NCI-H146 treated with DMSO at 0.1 percent for 48 hours (cell line): Measurements from ENCODE around the gene POLR2A.
"Not testable (repeated sequence)": the region's sequence is repeated elsewhere in the genome, so short reads cannot be mapped to it uniquely, and the experiment has no call there.

Experiments
- DNase-seq: peaks from one replicate; lab custom pipeline; 2025; ENCODE audit not compliant: unreplicated experiment; lab: John Stamatoyannopoulos, UW

POLR2A gene

DNA sequence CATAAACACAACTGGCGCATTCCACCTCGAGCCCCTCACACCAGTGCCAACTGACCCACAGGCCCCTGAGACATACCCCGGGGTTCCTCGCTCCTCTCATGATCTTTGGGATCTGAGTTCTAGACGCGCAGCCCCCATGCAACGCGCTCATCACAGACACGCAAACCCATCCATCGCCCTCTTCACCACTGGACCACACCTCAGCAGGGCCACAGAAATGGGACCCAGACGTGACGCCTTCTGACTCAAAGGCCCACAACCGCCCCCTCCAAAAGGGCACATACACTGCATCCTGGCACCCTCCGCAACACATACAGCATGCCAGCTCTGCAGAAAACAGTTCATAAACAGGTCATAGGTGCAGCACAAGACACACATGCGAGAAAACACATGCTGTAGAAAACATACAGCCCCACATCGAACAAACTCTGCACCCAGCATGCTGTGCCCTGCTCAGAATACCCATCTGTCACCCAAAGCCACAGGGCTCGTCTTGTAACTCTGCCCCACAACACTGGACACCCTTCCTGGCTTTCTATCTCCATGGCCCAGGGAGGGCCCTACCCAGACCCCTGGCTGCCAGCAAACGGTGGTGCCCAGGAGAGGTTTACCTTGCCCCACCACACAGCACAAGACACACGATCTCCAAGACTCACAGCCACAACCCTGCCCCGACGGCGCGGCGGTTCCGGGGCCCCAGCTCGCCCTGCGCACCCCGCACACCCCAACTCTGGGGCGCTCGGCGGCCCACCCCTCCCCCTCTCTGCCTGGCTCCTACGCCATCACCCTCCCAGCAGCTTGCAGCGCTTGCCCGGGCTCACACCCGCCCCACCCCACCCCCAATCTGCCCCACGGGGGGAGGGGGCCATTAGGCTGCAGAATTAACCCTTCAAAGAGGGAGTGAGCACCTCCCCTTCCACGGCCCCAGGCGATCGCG, 5.6 kb upstream of the POLR2A start:
- DNase-seq: no peak

- DNase-seq: no peak
Observed at GRCh38 chr17:7479213-7480088, 4.7 kb upstream of the POLR2A start, which contains the start of gene ZBTB4. Gene ZBTB4 (minus strand): TSS chr17:7479631. CDS start chr17:7466801, 12,830 bp downstream.

GRCh38 chr17:7480089-7480384, 4.1 kb upstream of the POLR2A start:
- no peak for DNase-seq

- not testable (repeated sequence) for DNase-seq
Observed at GRCh38 chr17:7481275-7481674, 2.9 kb upstream of the POLR2A start, which contains the start of gene SLC35G6. Gene SLC35G6 (plus strand): TSS chr17:7481446. CDS start chr17:7481517, 71 bp downstream.

GRCh38 chr17:7481842-7482741, 2.1 kb upstream of the POLR2A start:
- DNase-seq: not testable (repeated sequence)

DNA sequence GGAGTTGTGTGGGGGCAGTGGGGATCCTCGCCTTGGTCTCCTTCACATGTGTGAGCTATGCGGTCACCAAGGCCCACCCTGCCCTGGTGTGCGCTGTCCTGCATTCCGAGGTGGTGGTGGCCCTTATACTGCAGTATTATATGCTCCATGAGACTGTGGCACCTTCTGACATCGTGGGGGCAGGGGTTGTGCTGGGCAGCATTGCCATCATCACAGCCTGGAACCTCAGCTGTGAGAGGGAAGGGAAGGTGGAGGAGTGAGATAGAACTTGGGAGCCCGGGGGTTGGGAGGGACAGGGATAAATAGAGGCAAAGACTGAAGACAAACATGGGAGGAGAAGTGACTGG, 1.5 kb upstream of the POLR2A start:
- DNase-seq: not testable (repeated sequence)

DNA sequence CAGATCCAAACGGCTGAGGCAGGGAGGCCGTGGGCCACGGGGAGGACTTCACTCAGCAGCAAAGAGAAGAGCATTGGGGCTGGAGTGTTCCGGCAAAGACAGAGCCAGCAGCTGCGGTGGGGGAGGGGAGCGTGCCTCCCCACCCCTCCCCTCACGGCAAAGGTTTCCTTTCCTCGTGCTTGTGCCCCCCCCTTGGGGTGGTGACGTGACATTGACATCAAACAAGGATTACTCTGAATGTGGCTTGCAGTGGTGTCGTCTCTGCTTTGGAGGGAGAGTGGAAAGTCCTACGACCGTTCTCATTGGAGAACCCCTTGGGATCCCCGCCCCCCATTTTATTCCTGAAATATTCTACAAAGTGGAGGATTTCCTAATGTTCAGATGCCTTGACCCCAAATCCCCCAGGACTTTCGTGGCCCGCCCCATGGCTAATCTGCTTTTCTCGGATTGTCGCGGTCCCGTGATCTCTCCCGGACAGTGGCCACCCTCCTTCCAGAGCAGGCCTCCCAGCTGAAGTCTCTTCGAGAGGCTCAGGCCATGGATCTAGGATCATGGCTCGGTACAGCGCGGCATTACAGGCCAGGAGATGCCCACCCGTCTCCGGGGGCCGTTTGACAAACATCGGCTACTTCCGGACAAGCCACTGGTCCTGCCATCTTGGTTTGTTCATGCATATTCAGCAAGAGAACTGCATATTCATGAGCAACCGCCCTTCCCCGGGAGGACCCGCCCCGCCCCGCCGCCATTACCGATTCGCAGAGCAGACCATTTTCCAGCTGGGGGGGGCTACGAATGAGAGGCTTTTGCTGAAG, 705 bp upstream of the POLR2A start:
- peak; percentile 89 for DNase-seq

GRCh38 chr17:7484919-7485377, 782 bp downstream of the POLR2A start:
- DNase-seq: peak; percentile 15

DNA sequence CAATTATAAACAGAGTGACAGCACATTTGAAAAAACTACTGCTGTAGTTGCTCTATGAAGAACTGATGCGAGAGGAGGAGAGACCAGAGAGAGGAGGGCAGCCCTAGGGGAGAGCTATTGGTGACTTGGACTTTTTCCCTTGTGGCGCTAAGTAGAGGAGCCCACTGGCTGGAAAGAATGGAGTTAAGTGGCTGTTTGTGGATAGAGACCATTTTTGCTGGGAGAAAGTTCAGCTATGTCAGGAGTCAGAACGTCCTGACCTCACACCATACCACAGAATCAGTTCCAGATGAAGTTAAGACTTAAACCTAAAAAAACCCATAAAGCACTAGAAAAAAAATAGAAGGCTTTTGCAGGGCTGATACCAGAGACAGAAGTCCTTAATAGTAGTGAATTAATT, 2.0 kb downstream of the POLR2A start:
- no peak for DNase-seq

GRCh38 chr17:7490144-7490543, 6.0 kb downstream of the POLR2A start:
- no peak for DNase-seq

- DNase-seq: no peak
Observed at GRCh38 chr17:7491583-7491982, 7.4 kb downstream of the POLR2A start.

- no peak for DNase-seq
Observed at GRCh38 chr17:7493941-7494340, 9.8 kb downstream of the POLR2A start.

DNA sequence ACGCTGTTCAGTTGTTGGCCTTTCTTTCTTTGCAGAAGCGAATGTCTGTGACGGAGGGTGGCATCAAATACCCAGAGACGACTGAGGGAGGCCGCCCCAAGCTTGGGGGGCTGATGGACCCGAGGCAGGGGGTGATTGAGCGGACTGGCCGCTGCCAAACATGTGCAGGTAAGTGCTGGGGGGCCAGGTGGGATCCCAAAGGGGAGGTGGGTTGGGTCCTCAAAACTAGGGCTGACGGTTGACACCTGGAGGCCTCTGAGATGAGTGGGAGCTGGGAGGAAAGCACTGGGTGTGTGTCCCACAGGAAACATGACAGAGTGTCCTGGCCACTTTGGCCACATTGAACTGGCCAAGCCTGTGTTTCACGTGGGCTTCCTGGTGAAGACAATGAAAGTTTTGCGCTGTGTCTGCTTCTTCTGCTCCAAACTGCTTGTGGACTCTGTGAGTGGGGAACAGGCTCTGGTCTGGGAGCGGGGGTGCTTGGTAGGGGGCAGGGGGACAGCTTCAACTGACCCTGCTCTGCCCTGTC, 11.8 kb downstream of the POLR2A start:
- no peak for DNase-seq

DNA sequence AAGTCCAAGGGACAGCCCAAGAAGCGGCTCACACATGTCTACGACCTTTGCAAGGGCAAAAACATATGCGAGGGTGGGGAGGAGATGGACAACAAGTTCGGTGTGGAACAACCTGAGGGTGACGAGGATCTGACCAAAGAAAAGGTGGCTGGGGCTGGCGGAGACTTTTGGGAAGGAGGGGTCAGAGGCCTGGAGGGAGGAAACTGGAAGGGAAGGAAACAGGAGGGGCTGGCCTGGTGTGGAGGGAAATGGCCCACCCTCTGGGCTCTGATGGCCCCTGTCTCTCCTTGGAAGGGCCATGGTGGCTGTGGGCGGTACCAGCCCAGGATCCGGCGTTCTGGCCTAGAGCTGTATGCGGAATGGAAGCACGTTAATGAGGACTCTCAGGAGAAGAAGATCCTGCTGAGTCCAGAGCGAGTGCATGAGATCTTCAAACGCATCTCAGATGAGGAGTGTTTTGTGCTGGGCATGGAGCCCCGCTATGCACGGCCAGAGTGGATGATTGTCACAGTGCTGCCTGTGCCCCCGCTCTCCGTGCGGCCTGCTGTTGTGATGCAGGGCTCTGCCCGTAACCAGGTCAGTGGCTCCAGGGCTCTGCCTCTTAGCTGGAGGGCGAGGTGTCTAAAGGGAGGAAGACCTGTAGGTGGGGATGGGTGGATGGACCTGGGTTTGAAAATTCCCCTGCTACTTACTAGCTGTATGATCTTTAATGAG, 12.5 kb downstream of the POLR2A start:
- DNase-seq: no peak

DNA sequence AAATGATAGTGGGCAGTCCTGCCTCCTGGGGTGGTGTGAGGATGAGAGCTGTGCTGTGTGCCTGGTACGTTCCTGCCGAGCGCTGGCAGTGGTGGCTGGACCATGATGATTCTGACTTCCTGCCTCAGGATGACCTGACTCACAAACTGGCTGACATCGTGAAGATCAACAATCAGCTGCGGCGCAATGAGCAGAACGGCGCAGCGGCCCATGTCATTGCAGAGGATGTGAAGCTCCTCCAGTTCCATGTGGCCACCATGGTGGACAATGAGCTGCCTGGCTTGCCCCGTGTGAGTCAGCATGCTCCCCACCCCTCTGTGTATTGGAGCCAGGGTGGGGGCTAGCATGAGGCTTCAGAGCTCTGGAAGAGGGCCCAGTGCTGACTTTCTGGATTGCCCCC, 13.1 kb downstream of the POLR2A start:
- DNase-seq: no peak

GRCh38 chr17:7497636-7498035, 13.5 kb downstream of the POLR2A start:
- DNase-seq: no peak

DNA sequence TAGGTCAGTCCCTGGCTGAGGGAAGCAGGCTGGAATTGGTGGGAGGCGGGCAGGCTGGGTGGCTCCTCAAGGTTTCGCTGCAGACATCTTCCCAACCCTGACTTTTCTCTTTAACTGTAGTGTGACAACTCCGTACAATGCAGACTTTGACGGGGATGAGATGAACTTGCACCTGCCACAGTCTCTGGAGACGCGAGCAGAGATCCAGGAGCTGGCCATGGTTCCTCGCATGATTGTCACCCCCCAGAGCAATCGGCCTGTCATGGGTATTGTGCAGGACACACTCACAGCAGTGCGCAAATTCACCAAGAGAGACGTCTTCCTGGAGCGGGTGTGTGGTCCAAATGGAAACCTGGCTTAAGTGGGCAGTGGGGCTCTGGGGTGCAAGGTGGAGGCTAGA, 15.0 kb downstream of the POLR2A start:
- DNase-seq: no peak

DNA sequence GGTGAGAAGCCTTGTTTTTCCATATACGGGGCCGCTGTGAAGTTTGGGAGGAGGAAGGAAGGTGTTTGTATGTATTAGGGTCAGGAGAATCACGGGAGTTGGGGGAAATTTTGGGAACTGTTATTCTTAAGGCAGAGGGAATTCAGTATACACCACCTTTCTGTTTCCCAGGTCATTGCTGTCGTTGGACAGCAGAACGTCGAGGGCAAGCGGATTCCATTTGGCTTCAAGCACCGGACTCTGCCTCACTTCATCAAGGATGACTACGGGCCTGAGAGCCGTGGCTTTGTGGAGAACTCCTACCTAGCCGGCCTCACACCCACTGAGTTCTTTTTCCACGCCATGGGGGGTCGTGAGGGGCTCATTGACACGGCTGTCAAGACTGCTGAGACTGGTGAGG, 17.6 kb downstream of the POLR2A start:
- no peak for DNase-seq
